Nephron (organoid): ENCODE data around the gene PSMB7.

Experiments
- H3K27ac Mint-ChIP-seq, 3 experiments: 2 replicates each; pipeline ENCODE4 v1.8.0; 2020; ENCODE audit warnings: mixed read lengths in 3 of 3, mild to moderate bottlenecking in 2 of 3, moderate library complexity in 1 of 3
- H3K27me3 Mint-ChIP-seq: 2 replicates; pipeline ENCODE4 v1.8.0; 2021; ENCODE audit warnings: low read depth, mild to moderate bottlenecking, moderate library complexity, mixed read lengths
- H3K36me3 Mint-ChIP-seq: 2 replicates; pipeline ENCODE4 v1.8.0; 2020; ENCODE audit warnings: low read depth, mixed read lengths
- H3K4me1 Mint-ChIP-seq: 2 replicates; pipeline ENCODE4 v1.8.0; 2020; ENCODE audit warnings: mixed read lengths
- H3K4me3 Mint-ChIP-seq, 3 experiments: 2 replicates each; pipeline ENCODE4 v1.8.0; 2020; ENCODE audit warnings: mild to moderate bottlenecking in 3 of 3, mixed read lengths in 3 of 3, moderate library complexity in 2 of 3
- H3K9me3 Mint-ChIP-seq: 2 replicates; pipeline ENCODE4 v1.8.0; 2020; ENCODE audit warnings: mixed read lengths
- CTCF ChIP-seq, 3 experiments: fragments of 200-600 bp; sonication (generic); IDR thresholded peaks; one replicate each; pipeline ENCODE4 v1.5.0; 2021; ENCODE audit warnings: antibody characterized with exemption in 3 of 3; ENCODE audit not compliant: unreplicated experiment in 3 of 3

The PSMB7 gene

GRCh38 chr9:124348831-124349230 is 66.4 kb downstream of the PSMB7 start:
- H3K27me3 Mint-ChIP-seq, result no peaks in the 10 kb centered on the region
- peaks cover 44% of the 10 kb centered on the region for H3K36me3 Mint-ChIP-seq
- no peak overlapping the region for H3K4me3 Mint-ChIP-seq
- TF ChIP-seq CTCF (IDR thresholded peaks at IDR 0.05; ENCODE audit: unreplicated experiment in 3 of 3), result no peak
- peaks cover 4% of the 10 kb centered on the region for H3K4me1 Mint-ChIP-seq
- no peaks in the 10 kb centered on the region for H3K9me3 Mint-ChIP-seq
- no peak overlapping the region for H3K27ac Mint-ChIP-seq

- TF ChIP-seq CTCF (IDR thresholded peaks at IDR 0.05; ENCODE audit: unreplicated experiment in 3 of 3), result no peak
- peaks cover 40% of the 10 kb centered on the region for H3K36me3 Mint-ChIP-seq
These were observed 66.9 kb downstream of the PSMB7 start for GRCh38 chr9:124348363-124348762.

GRCh38 chr9:124347968-124348358 is 67.3 kb downstream of the PSMB7 start:
- H3K36me3 Mint-ChIP-seq, result peaks cover 38% of the 10 kb centered on the region
- H3K4me1 Mint-ChIP-seq, result peaks cover 10% of the 10 kb centered on the region
- no peak overlapping the region for H3K4me3 Mint-ChIP-seq
- no peak overlapping the region for H3K27ac Mint-ChIP-seq
- H3K27me3 Mint-ChIP-seq, result no peaks in the 10 kb centered on the region
- no peak for TF ChIP-seq CTCF (IDR thresholded peaks at IDR 0.05; ENCODE audit: unreplicated experiment in 3 of 3)
- H3K9me3 Mint-ChIP-seq, result no peaks in the 10 kb centered on the region

More at GRCh38 chr9:124348363-124348762, 66.9 kb downstream of the PSMB7 start:
- Mint-ChIP-seq H3K27ac (no peak overlapping the region), H3K4me3 (no peak overlapping the region), H3K27me3 (no peaks in the 10 kb centered on the region), H3K4me1 (peaks cover 6% of the 10 kb centered on the region), H3K9me3 (no peaks in the 10 kb centered on the region)

- Mint-ChIP-seq H3K27ac (no peak overlapping the region), H3K36me3 (peaks cover 33% of the 10 kb centered on the region), H3K27me3 (no peaks in the 10 kb centered on the region), H3K9me3 (no peaks in the 10 kb centered on the region), H3K4me3 (no peak overlapping the region), H3K4me1 (peaks cover 16% of the 10 kb centered on the region)
- no peak for TF ChIP-seq CTCF (IDR thresholded peaks at IDR 0.05; ENCODE audit: unreplicated experiment in 3 of 3)
These were observed 67.9 kb downstream of the PSMB7 start for GRCh38 chr9:124347206-124347967.

GRCh38 chr9:124346347-124347163 is 68.7 kb downstream of the PSMB7 start:
- no peak for TF ChIP-seq CTCF (IDR thresholded peaks at IDR 0.05; ENCODE audit: unreplicated experiment in 3 of 3)
- Mint-ChIP-seq H3K27ac (no peak overlapping the region), H3K9me3 (no peaks in the 10 kb centered on the region), H3K4me3 (no peak overlapping the region), H3K36me3 (peaks cover 26% of the 10 kb centered on the region), H3K27me3 (no peaks in the 10 kb centered on the region), H3K4me1 (peaks cover 17% of the 10 kb centered on the region)
